ENCODE measurements around the gene RNF26.

RNF26 gene

GRCh38 chr11:119334174-119334930 lies at the start of gene RNF26:
TSS of gene RNF26 (plus strand) at chr11:119334527. CDS start at chr11:119335123, 596 bp downstream.
- DNase-seq (ENCODE audit: low read depth in 2 of 2) = peak; percentile 86

- no peak for DNase-seq (ENCODE audit: low read depth in 2 of 2)
Observed at GRCh38 chr11:119285431-119285830, 48.9 kb upstream of the RNF26 start.

- DNase-seq (ENCODE audit: low read depth in 2 of 2) = no peak
Observed at GRCh38 chr11:119288219-119288618, 46.1 kb upstream of the RNF26 start.

GRCh38 chr11:119290894-119291497 lies 43.3 kb upstream of the RNF26 start:
- DNase-seq (ENCODE audit: low read depth in 2 of 2) = no peak

GRCh38 chr11:119293461-119293860 lies 40.9 kb upstream of the RNF26 start:
- DNase-seq (ENCODE audit: low read depth in 2 of 2) = no peak

- no peak for DNase-seq (ENCODE audit: low read depth in 2 of 2)
Observed at GRCh38 chr11:119295178-119295577, 39.1 kb upstream of the RNF26 start.

GRCh38 chr11:119297938-119298337 lies 36.4 kb upstream of the RNF26 start:
- no peak for DNase-seq (ENCODE audit: low read depth in 2 of 2)

GRCh38 chr11:119298726-119299125 lies 35.6 kb upstream of the RNF26 start:
- no peak for DNase-seq (ENCODE audit: low read depth in 2 of 2)

- DNase-seq (ENCODE audit: low read depth in 2 of 2) = no peak
Observed at GRCh38 chr11:119299416-119299815, 34.9 kb upstream of the RNF26 start.

GRCh38 chr11:119300198-119300964 lies 33.9 kb upstream of the RNF26 start:
- DNase-seq (ENCODE audit: low read depth in 2 of 2) = no peak

- no peak for DNase-seq (ENCODE audit: low read depth in 2 of 2)
Observed at GRCh38 chr11:119303227-119303718, 31.1 kb upstream of the RNF26 start.

- DNase-seq (ENCODE audit: low read depth in 2 of 2) = no peak
Observed at GRCh38 chr11:119305556-119306372, 28.6 kb upstream of the RNF26 start.

GRCh38 chr11:119306373-119306890 lies 27.9 kb upstream of the RNF26 start:
- DNase-seq (ENCODE audit: low read depth in 2 of 2) = no peak

GRCh38 chr11:119307219-119307618 lies 27.1 kb upstream of the RNF26 start:
- DNase-seq (ENCODE audit: low read depth in 2 of 2) = no peak

- no peak for DNase-seq (ENCODE audit: low read depth in 2 of 2)
Observed at GRCh38 chr11:119307974-119308373, 26.4 kb upstream of the RNF26 start.

- no peak for DNase-seq (ENCODE audit: low read depth in 2 of 2)
Observed at GRCh38 chr11:119309411-119309810, 24.9 kb upstream of the RNF26 start.

GRCh38 chr11:119309953-119310681 lies 24.2 kb upstream of the RNF26 start:
- DNase-seq (ENCODE audit: low read depth in 2 of 2) = no peak

GRCh38 chr11:119310682-119311052 lies 23.7 kb upstream of the RNF26 start:
- no peak for DNase-seq (ENCODE audit: low read depth in 2 of 2)

- DNase-seq (ENCODE audit: low read depth in 2 of 2) = no peak
Observed at GRCh38 chr11:119314726-119315125, 19.6 kb upstream of the RNF26 start.

GRCh38 chr11:119315131-119316015 lies 19.0 kb upstream of the RNF26 start:
- no peak for DNase-seq (ENCODE audit: low read depth in 2 of 2)

All from activated CD4-positive, alpha-beta T cell treated with anti-CD3 and anti-CD28 coated beads for 24 hours (primary cell).